DLD1 (cell line): Measurements from ENCODE around the gene MRPS18A.

Source experiments
- in situ Hi-C: cut with HindIII; loops from 2 replicates; pipeline ENCODE4 v1.10.0; 2017; ENCODE audit warnings: low sequenced_read_pairs

MRPS18A gene

DNA sequence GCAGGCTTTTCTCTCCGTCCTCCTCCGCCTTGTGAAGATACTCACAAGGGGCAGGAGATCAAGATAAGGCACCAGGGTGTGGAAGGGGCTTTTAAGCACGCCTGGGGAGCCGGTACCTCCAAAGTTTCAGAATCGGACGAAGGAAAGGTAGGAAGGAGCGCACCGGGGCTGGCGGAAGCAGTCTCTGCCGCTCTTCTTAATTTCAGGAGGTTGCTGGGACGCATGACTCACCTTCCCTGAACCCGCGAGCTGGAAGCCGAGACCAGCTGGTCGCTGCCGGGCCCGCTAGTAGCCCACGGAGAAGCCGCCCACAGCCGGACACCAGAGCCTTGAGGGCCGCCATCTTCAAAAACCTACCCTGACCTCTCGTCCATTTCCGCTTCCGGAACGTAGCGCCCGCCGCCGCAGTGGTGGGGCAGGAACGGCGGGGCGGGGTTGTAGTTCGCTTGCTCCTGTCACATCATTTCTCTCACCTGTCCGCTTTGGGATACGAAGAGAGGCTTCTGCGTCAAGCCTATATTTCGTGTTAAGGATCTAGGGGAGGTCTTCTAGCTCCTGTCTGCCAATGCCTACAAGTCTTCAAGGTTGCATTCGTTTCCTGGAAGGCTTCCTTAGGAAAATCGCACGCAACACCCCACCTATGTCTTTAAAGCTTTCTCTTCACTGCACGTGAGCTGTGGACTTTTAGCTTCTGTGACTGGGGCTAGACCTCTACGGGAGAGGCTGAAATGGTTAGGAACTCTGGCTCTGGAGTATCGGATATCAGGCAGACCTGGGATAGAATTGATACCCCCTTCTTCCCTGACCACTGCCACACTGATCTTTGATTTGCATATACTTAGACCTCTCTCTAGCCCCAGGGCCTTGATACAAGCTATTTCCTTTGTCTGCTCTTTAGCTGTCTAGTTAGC is at the start of gene MRPS18A:
TSS of gene MRPS18A (minus strand) at position 355 of the 911 bp plus-strand sequence. CDS start at position 343, 12 bp downstream.
- in situ Hi-C loops: no loop called here

DNA sequence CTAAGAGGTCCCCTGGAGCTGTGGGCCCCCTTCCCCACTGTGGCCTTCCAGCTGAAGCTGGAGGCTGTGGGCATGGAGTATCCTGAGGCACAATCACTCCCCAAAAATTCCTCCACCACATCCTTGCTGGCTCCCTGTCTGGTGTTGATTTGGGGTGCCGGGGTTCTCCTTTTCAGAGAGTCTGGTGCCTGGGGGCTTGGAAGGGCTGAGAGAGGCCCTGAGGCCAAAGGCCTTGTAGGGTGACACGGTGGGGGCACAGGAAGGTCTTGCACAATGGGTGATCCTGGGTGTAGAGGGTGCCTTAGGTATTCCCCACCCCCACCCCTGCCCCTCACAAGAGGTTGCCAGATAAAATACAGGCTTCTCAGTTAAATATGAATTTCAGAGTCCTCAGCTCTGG is 49.3 kb upstream of the MRPS18A start:
- in situ Hi-C loops: no loop called here

DNA sequence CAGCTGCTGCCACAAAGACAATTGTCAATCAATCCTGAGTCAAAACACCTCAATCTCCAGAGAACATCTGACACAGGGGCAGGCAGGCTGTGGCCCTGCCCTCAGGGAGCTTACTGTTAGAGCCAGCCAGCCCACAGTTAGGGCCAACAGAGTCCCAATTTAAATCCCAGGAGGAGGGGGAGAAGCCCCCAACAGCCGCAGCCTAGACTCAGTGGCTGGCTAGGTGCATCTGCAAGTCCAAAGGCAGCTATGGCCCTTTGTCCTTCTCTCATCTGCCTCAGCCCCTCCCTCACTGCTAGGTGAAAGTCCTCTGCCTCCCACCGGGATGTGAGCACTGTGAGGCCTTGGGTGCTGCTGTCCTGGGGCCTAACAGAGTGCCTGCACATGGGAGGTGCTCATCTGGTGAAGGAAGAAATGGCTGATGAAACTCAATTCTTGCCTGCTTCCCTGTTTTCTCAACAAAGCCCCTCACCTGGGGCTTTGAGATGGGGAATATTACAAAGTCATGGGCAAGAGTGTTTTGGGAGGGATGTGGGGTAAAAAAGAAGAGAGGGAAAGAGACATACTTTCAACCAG is 48.7 kb upstream of the MRPS18A start:
- in situ Hi-C loops: no loop called here

DNA sequence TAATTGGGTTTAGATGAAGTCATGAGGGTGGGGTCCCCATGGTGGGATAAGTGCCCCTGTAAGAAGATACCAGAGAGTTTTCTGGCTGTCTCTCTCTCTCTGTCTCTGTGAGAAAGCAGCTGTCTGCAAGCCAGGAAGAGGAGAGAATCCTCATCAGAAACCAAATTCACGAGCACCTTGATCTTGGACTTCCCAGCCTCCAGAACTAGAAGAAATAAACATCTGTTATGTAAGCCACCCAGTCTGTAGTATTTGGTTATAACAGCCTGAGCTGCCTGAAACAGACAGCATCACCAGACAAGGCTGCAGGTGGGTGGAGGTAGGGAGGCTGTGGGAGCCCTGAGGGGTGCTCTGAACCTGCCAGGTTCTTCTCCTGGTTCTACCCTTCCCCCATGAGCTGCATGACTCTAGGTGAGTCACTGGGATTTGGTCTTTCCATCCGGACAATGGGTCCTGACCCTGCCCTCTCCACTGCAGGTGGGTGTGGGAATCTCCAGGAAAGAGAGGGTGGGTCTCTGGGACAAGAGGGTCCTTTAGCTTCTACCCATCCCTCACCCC is 48.1 kb upstream of the MRPS18A start:
- in situ Hi-C loops: no loop called here

DNA sequence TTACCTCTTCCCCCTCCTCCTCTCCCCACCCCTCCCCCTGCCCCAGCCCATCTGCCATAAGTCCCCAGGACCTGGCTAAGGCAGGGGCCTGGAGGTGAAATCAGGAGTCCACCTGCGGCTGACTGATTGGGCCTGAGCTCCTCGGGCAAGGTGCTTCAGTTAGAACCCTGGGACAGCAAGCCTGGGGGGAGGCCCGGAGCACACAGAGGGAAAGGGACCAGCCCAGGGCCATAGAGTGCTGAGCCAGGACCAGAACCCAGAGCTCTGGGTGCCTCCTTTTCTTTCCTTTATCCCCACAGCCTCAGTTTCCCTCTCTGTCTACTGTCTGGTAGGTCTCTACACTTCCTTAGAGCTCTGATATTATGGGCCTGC is 46.7 kb upstream of the MRPS18A start:
- in situ Hi-C loops: no loop called here

DNA sequence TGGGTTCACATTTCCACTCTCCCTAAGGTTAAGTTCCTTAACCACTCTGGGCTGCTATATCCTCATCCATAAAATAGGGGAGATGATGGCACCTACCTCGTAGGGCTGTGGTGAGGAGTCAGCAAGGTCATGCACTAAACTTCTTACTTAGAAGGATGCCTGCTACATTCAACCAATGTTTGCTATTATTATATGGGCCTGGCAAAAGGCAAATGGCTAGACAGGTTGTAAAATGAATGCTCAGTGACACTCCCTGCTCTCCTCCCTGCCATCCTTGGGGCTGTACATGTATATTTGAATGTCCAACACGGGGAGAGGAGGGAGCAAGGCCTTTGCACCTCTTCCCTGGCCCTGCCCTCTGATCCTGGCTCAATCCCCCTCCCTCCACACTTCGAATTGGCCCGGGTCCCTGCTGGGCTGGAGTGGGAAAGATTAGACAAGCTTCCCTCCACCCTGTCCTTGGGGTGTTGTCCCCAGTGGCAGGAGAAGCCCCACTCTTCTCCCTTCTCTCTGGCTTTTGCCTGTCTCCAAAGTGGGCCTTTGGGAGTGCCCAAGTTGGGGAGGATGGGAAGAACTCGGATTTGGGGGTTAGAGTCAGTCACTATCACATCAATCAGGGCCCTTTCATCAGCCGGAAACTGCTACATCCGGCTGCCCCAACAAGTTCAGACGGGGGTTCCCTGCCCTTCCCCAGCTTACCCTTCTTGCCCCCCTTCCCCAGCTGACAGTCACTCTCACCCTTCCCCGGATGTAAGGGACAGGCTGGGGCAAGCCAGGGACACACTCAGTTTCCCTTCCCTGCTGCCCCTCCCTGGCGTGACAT is 46.1 kb upstream of the MRPS18A start:
- in situ Hi-C loops: no loop called here

DNA sequence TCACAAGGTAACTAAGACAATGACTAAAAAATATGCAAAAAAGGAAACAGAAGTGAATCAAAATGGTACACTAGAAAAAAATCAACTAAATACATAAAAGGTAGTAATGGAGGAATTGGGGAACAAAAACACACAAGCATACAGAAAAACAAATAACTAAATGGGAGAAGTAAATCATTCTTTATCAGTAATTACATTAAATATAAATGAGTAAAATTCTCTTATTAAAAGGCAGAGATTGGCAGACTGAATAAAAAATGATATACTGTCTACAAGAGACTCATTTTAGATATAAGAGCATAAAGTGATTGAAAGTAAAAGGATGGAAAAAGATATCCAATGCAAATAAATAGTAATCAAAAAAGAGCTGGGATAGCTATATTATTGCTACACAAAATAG is 43.0 kb upstream of the MRPS18A start:
- in situ Hi-C loops: no loop called here

DNA sequence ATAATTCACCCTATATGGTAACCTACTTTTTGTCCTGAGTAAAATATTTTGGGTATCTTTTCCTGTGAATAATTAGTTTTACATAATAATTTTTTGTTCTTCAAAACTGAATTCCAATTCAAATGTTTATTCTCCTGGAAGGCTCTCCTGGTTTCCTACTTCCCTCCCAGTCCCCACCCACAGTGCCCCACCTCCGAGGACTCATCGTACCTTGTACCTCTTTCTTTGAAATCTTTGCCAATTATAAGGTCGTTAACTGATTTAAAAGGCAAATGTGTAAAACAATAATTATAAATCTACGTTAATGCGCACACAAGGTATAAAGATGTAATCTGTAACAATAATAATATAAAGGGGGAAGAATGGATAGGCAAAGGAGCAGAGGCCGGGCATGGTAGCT is 41.9 kb upstream of the MRPS18A start:
- in situ Hi-C loops: no loop called here

DNA sequence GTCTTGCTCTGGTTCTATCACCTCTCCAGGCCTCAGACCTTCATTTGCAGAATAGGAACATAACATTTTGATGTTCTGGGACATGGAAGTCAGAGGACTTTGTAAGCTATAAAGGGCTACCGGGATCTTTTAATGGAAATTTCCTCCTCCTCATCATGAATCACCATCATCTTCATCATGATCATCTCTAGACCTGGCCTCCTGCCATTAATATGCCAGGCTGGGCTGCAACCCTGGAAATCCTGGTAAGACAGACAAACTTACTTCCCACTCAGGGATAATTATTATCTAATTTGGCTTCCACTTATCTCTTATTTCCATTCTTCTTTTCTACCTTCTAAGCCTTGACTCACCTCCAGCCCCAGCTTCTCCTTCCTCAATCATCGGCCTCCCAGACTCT is 41.0 kb upstream of the MRPS18A start:
- in situ Hi-C loops: no loop called here

DNA sequence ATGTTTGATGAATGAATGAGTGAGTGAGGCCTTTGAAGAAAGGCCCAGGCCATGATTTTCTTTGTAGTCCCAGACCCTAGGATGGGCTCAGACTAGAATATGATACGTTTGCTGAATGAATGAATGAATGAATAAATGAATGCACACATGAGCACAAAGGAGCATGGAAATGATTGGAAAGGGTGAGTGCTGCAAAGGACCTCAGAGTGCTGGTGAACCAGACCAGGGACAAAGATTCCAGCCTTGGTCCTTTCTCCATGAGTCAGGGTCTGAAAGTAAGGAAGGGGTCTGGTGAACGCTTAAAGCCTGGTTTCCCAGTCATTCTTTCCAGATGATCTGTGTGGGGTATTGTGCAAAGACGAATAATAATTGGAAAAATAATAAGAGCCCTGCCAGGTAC is 40.0 kb upstream of the MRPS18A start:
- in situ Hi-C loops: no loop called here

DNA sequence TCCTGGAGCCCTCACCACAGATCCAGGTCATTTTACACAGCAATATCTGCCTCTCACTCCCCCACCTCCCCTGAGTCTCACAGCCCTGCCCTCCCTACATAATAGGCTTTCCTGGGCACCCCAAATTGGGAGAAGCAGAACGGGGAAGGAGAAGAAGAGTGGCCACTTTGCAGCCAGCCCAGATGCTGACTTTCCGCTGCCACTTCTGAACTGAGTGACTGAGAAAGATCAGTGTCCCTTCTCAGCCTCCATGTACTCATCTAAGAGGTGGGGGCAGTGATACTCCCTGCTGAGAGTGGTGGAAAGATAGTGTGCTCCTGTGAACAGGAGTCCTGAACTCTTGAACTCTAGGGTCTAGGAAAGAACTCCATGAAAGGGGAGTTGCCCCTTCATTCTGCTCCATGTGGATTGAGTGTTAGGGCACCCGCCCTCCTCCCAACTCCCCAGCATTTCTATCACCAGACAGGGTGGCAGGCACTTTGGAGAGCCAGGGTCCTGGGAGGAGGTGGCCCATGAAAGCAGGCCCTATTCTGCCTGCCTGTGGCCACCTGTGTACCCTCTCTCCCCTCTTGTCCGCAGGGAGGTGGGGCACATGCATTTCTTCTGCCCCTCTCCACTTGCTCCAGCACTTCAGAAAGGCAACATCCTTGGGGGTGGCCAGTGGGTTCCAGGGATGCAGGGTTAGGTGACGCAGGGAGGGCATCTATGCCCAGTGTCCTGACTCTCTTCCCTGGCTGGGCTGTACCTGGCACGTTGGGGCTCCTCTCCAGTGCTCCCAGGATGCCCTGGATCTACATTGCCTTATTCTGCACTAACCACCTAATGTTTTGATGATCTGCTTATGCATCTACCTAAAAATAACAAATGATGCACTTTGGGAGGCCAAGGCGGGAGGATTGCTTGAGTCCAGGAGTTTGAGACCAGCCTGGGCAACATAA is 38.3 kb upstream of the MRPS18A start:
- in situ Hi-C loops: no loop called here

DNA sequence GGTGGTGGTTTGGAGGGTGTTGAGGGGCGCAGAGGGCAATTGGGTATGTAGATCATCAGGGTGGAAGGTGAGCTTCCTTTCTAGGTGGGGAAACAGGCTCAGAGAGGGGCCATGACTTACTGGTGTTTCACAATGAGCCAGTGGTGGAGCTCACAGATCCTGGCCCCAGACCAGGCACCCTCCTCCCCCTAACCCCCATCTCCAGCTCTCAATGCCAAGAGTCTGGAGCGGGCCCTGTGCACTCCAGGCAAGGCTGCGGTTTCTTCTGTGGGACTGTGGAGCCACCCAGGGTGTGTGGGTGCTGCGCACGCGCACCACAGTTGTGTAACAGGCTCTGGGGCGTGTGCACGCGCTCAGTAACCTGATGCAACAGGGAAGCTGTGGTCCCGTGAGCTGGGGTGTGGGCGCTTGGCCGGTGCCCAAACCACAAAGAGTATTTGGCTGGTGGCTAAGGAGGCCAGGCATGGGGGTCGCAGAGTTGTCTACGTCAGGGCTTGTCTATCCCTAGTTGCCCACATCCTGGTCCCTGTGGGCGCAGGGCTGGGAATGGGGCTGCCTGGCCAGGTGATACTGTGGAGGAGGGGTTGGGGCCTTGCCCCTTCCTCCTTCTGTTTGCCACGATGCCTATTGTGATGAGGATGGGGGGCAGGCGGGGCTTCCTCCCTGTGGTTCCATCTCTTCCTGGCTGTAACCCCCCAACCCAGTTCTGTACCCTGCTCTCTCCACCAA is 37.5 kb upstream of the MRPS18A start:
- in situ Hi-C loops: no loop called here

DNA sequence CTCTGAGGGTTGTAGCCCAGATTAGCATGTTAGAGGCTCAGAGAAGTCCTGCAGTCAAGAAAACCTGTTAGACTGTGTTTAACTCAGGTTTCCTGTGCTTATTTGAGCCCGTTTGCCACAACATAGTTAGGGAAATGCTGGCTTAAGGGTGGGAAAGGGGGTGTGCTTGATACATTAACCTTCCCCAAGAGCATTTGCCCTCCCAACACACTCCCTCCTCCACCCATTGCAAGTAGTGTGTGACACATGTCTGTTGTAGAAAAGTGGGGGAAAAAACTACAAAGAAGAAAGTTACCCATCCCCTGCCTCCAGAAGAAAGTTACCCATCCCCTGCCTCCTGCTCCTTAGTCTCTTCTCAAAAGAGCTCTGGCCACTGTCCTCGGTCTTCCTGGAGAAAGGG is 36.8 kb upstream of the MRPS18A start:
- in situ Hi-C loops: no loop called here

DNA sequence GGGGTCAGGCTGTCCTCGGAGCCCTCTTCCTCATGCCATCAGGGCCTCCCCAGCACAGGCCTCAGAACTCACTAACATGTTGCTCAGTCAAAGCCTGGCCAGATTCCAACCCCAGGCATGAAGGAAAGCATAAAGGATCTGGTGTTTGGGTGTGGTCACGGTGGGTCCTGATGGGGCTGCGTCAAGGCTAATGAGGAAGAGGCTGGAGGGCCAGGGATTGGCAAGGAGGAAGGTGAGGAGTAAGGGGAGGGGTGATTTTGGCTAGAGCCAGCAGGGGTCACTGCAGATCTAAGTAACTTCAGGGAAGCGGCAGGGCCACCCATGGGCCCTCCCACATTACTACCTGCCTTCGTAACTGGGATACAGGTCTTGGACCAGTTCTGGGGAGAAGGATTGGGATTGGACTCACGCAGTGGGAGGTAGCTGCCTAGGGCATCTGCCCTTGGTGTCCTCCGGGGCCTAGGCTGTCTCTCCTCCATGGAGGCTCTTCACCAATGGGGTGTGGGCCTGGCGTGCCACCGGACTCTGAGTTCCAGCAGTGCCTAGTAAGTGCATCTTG is 36.2 kb upstream of the MRPS18A start:
- in situ Hi-C loops: no loop called here

DNA sequence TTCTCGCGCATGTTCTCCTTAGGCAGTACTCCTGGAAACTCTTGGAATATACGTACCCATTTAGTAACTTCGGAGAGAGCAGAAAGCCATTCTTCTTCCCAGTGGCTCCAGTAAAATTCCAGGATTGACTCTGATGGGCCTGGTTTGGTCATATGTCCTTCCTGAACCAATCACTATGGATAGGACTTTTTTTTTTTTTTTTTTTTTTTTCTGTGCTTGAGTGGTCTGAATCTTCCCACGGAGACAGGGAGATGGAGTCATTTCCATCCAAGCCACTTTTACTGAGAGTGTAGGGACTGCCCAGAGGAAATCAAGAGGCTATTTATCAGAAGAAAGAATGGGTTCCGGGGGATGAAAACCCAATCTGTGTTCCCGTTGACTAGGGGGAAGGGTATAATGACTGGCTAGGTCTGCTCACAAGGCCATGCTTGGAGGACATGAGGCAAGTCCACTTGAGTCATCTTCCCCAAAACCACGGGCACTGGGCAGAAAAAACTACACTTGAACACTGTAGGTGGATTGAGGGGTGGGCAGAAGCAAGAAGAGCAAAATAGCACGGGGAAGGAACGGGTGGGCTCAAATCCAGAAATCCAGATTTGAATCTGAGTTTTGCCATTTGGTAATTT is 35.4 kb upstream of the MRPS18A start:
- in situ Hi-C loops: no loop called here

DNA sequence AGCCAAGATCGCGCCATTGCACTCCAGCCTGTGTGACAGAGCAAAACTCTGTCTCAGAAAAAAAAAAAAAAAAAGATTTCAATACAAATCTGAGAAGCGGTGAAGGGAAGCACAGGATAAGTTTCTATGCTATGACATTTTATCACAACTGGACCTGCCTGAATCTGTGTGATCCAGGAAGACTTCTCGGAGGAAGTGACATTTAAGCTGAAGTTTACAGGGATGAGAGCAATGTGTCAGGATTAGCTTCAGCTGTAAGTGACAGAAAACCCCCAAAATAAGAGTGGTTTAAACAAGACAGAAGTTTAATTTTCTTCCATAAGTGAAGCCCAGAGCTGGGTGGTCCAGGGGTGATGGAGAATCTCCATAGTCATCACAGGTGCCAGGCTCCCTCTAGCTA is 33.4 kb upstream of the MRPS18A start:
- in situ Hi-C loops: no loop called here

DNA sequence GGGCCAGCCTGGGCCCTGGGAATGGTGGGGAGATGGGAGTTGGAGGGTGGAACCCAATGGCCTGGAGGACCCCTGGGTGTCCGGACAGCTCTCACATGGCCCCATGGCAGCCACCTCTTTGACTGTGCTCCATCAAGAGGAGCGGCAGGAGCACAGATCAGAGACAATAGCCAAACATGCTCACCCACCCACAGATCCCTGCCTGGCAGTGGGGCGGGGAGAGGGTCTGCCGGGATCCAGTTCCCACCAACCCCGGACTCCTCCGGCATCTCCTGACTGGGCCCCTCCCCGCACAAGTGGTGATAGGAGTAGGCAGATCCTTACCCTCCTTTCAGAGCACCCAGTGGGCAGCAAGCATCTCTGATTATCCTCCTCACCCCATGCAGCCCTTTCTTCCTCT is 31.9 kb upstream of the MRPS18A start:
- in situ Hi-C loops: no loop called here

DNA sequence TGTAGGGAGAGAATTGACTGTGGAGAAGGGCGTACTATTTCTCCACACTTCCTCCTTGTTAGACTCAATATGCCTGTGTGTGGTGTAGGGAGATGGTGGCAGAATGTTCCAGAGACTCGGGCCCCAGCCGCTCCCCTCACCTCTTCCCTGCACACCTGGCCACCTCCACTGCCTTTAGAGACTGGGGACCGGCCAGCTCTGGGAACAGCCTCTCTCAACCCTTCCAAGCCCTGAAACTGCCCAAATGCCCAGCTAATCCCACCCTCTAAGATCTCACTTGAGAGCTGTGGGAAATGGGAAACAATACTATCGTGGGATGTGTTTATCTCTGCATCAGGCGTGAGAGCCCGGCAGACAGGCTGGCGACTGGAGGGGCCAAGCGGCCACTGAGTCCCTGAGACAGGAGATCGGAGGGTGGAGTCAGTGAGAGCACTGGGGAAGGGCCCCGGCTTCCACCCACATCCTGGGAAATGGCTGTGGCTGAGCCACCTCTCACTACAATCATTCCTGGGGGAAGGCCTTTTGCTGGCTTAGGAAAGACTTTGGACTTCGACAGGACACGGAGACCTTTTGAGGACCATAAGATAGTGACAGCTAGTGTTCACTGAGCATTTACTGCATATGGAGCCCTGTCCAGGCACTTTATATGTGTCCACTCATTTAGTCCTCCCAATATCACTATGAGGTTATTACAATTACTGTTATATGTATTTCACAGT is 31.0 kb upstream of the MRPS18A start:
- in situ Hi-C loops: no loop called here
